Measurements from ENCODE around the gene ME1. TPM values are rescaled to one million over a fixed set of nuclear protein-coding genes. Genes with fewer than 3 reads are reported as not detected.

ME1 gene
- 34.9 to 43.2 TPM (median 37.2 TPM) in 5 replicates for total RNA-seq (2022; extraction: Qiagen RNA extraction)

DNA sequence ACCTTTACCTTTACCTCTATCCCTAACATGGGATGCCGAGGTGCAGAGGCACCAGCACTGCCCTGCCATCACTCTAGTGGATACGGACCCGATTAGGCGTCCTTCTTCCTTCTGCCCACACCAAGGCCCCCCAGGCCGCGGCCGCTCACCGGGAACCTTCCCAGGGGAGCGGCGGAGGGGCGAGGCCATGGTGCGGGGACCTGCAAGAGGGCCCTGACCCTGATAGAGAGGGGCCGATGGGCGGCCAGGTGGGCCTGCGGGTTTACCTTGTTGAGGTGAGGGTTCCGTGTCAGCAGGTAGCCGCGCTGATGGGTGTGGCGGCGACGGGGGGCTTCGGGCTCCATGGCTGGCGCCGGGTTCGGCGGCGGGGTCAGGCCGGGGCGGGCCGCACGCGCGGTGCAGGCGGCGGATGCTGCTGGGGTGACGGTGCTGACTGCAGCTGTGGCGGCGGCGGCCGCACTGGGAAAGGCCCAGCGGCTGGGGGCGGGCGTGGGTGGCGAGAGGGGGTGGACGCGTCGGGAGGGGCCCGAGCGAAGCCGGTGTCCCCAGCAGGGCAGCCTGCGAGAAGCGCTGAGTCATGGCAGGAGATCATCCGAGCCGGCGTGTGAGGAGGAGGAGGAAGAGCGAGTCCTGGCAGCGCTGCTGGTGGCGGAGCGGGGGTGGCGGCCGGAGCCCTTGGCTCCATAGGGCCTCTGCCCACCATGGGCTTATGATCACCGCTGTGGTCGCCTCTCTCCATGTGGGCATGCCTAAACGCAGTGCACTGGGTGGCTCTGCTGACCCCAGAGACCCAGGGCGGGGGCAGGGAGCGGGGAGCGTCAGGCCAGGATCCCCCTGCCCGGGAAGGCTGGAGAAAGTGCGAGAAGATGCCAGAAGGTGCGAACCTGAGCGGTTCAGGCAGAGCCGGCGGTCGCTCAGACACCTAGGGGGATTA lies at the start of gene ME1:
TSS of gene ME1 (minus strand) at position 441 of the 934 bp plus-strand sequence. CDS start at position 344, 97 bp downstream.

GRCh38 chr6:83192871-83193746 lies 237.7 kb downstream of the ME1 start, which contains the start of the genes PGM3 and RWDD2A:
PGM3 (minus strand) TSS chr6:83193265; CDS start chr6:83191012, 2,253 bp downstream.
RWDD2A (plus strand) TSS chr6:83193357; CDS start chr6:83194452, 1,095 bp downstream.

Other genes with a start within 250 kb of the ME1 start
- 23.5 to 33.3 TPM (median 26.0 TPM) in 5 replicates for gene PGM3, start 237.8 kb downstream of the ME1 start, total RNA-seq (2022; extraction: Qiagen RNA extraction)
- gene RWDD2A, start 237.7 kb downstream of the ME1 start, total RNA-seq (2022; extraction: Qiagen RNA extraction), result 1.4 to 1.9 TPM (median 1.6 TPM) in 5 replicates
- gene PRSS35, start 81.5 kb upstream of the ME1 start, total RNA-seq (2022; extraction: Qiagen RNA extraction), result 0.06 to 0.14 TPM (median 0.06 TPM) in 5 replicates